MCF 10A (cell line): ENCODE results near the gene TEX101. TPM values are rescaled to one million over a fixed set of nuclear protein-coding genes. Genes with fewer than 3 reads are reported as not detected.

Experiments used
- BruUV-seq: library from RNA; stranded (reverse); fragments of 400-500 nt; replicated peaks from 2 replicates; lab custom pipeline; 2021; lab: Mats Ljungman, UMichigan
- CTCF ChIA-PET: fragments of 300-600 bp; sonication (Branson Sonifier 250); formaldehyde crosslinking; extraction: SDS; loops from one replicate; lab custom pipeline; 2021; ENCODE audit warnings: antibody characterized with exemption, inconsistent platforms; lab: Yijun Ruan, JAX
- POLR2A ChIA-PET: fragments of 300-600, 350-650 bp; sonication (Branson Sonifier 250); formaldehyde crosslinking; extraction: SDS; loops from one replicate; lab custom pipeline; 2020; ENCODE audit warnings: antibody characterized with exemption, inconsistent platforms; lab: Yijun Ruan, JAX
- DNase-seq: peaks from one replicate; pipeline ENCODE4 v3.0.0-alpha.2; 2018; ENCODE audit not compliant: unreplicated experiment
- H3K27ac Mint-ChIP-seq: one replicate; pipeline ENCODE4 v1.8.0; 2022; ENCODE audit warnings: mild to moderate bottlenecking, low read depth, mixed read lengths; ENCODE audit not compliant: unreplicated experiment
- H3K27me3 Mint-ChIP-seq: one replicate; pipeline ENCODE4 v1.8.0; 2022; ENCODE audit warnings: mixed read lengths; ENCODE audit not compliant: insufficient read depth, unreplicated experiment
- H3K36me3 Mint-ChIP-seq: one replicate; pipeline ENCODE4 v1.8.0; 2022; ENCODE audit warnings: mild to moderate bottlenecking, moderate library complexity, mixed read lengths; ENCODE audit not compliant: insufficient read depth, unreplicated experiment
- H3K4me1 Mint-ChIP-seq: one replicate; pipeline ENCODE4 v1.8.0; 2022; ENCODE audit warnings: mixed read lengths; ENCODE audit not compliant: insufficient read depth, unreplicated experiment
- H3K4me3 Mint-ChIP-seq: one replicate; pipeline ENCODE4 v1.8.0; 2022; ENCODE audit warnings: mild to moderate bottlenecking, moderate library complexity, mixed read lengths; ENCODE audit not compliant: unreplicated experiment
- H3K9me3 Mint-ChIP-seq: one replicate; pipeline ENCODE4 v1.8.0; 2022; ENCODE audit warnings: mixed read lengths; ENCODE audit not compliant: unreplicated experiment
- CTCF ChIP-seq: fragments of 200-600 bp; IDR thresholded peaks from one replicate; pipeline ENCODE4 v1.8.0; 2022; ENCODE audit warnings: antibody characterized with exemption, mild to moderate bottlenecking; ENCODE audit not compliant: unreplicated experiment
- intact Hi-C: fragments of 100-400 bp; cut with micrococcal nuclease; formaldehyde crosslinking; loops from 2 replicates; pipeline ENCODE4 v1.14.1; 2022
- total RNA-seq: library from RNA; stranded (reverse); gene quantifications from 2 replicates; pipeline ENCODE4 v1.2.3, GENCODE V29; 2022

TEX101 gene
- total RNA-seq, 1 experiment from 2014 or later = not detected

GRCh38 chr19:43446746-43447489, 32.2 kb downstream of the TEX101 start:
- Mint-ChIP-seq H3K9me3 (no peaks in the 10 kb centered on the region), H3K27ac (no peak overlapping the region), H3K36me3 (no peaks in the 10 kb centered on the region), H3K4me3 (no peak overlapping the region), H3K4me1 (peaks cover 11% of the 10 kb centered on the region), H3K27me3 (no peaks in the 10 kb centered on the region)
- DNase-seq = peak; percentile 87
- ChIA-PET CTCF (interaction anchor here (0.5 to 7.6 kb wide), 35 partner anchors 8 to 1081 kb away, joined by 3 to 261 read pairs (median 5); partner anchors contain the start of genes ETHE1, LYPD3, PHLDB3 and ZNF576), POLR2A (interaction anchor here (0.6 to 2.2 kb wide), 15 partner anchors 11 to 384 kb away, joined by 3 to 39 read pairs (median 4); partner anchors contain the start of genes LYPD3, PHLDB3 and ZNF575)
- no TSS peak for BruUV-seq
- intact Hi-C loops = loop anchor here (1.0 to 10.0 kb wide), 6 partner anchors 40 to 368 kb away; partner anchors contain the start of gene PHLDB3
- peak; percentile 91 for TF ChIP-seq CTCF

GRCh38 chr19:43447655-43448054, 33.0 kb downstream of the TEX101 start:
- Mint-ChIP-seq H3K36me3 (no peaks in the 10 kb centered on the region), H3K27ac (no peak overlapping the region), H3K4me3 (no peak overlapping the region), H3K27me3 (no peaks in the 10 kb centered on the region), H3K4me1 (peaks cover 11% of the 10 kb centered on the region), H3K9me3 (peaks cover 5% of the 10 kb centered on the region)
- TF ChIP-seq CTCF = no peak
- intact Hi-C loops = loop anchor here (1.0 to 10.0 kb wide), 6 partner anchors 40 to 367 kb away; partner anchors contain the start of gene PHLDB3
- BruUV-seq = no TSS peak
- POLR2A ChIA-PET = interaction anchor here (0.6 to 2.2 kb wide), 12 partner anchors 16 to 385 kb away, joined by 3 to 39 read pairs (median 4); partner anchors contain the start of genes LYPD3, PHLDB3 and ZNF575
- no peak for DNase-seq
- CTCF ChIA-PET = interaction anchor here (0.5 to 7.6 kb wide), 26 partner anchors 9 to 717 kb away, joined by 3 to 261 read pairs (median 8); partner anchors contain the start of genes ETHE1, LYPD3, PHLDB3 and ZNF576

- no peak for TF ChIP-seq CTCF
- peaks cover 16% of the 10 kb centered on the region for H3K4me1 Mint-ChIP-seq
- no peak for DNase-seq
- peaks cover 6% of the 10 kb centered on the region for H3K9me3 Mint-ChIP-seq
- ChIA-PET CTCF (interaction anchor here (0.6 to 1.5 kb wide), 7 partner anchors 18 to 261 kb away, joined by 3 to 5 read pairs (median 3); no protein-coding TSS in a partner anchor), POLR2A (interaction anchor here (0.9 to 1.4 kb wide), 4 partner anchors 13 to 74 kb away, joined by 3 to 6 read pairs (median 4); partner anchors contain the start of gene PHLDB3)
- no peaks in the 10 kb centered on the region for H3K36me3 Mint-ChIP-seq
- intact Hi-C loops = no loop called here
- no peak overlapping the region for H3K27ac Mint-ChIP-seq
- H3K27me3 Mint-ChIP-seq = no peaks in the 10 kb centered on the region
- H3K4me3 Mint-ChIP-seq = no peak overlapping the region
- no TSS peak for BruUV-seq
Observed at GRCh38 chr19:43450545-43450997, 35.9 kb downstream of the TEX101 start.

GRCh38 chr19:43452582-43452981, 37.9 kb downstream of the TEX101 start:
- Mint-ChIP-seq H3K4me1 (peaks cover 21% of the 10 kb centered on the region), H3K27me3 (no peaks in the 10 kb centered on the region), H3K4me3 (no peak overlapping the region), H3K36me3 (no peaks in the 10 kb centered on the region), H3K9me3 (peaks cover 6% of the 10 kb centered on the region), H3K27ac (no peak overlapping the region)
- DNase-seq = no peak
- intact Hi-C loops = no loop called here
- CTCF ChIA-PET = interaction anchor here (0.6 to 2.2 kb wide), 4 partner anchors 20 to 67 kb away, joined by 3 to 10 read pairs (median 3); no protein-coding TSS in a partner anchor
- TF ChIP-seq CTCF = no peak
- POLR2A ChIA-PET = interaction anchor here (1.0 kb wide), 1 partner anchor 70 kb away, joined by 3 read pairs; no protein-coding TSS in a partner anchor
- BruUV-seq = no TSS peak
